ENCODE data around the gene C2CD2L.

- TF ChIP-seq FOXM1 (IDR thresholded peaks at IDR 0.05; ENCODE audit: borderline replicate concordance) (no peak), HDGF (IDR thresholded peaks at IDR 0.05; ENCODE audit: borderline replicate concordance) (no peak)
These were observed 14.9 kb upstream of the C2CD2L start for GRCh38 chr11:119091966-119092879.
